Esophagus muscularis mucosa (tissue), 4 donors: ENCODE data around the gene HOXB5. TPM values are rescaled to one million over a fixed set of nuclear protein-coding genes. Genes with fewer than 3 reads are reported as not detected.

Source experiments
- DNase-seq: peaks from one replicate; pipeline ENCODE4 v3.0.0-alpha.2; 2017; ENCODE audit errors: extremely low spot score
- H3K27ac ChIP-seq, 4 donors: fragments of 200-600 bp; sonication (generic); replicated peaks in 1 of 4; 1 replicate in 3 of 4; 2 replicates in 1 of 4; pipeline ENCODE4 v1.5.1; 2016 to 2019; ENCODE audit warnings: mild to moderate bottlenecking in 1 of 4
- H3K27me3 ChIP-seq, 4 donors: fragments of 200-600 bp; sonication (generic); one replicate each; pipeline versions ENCODE4 v1.5.1 to v1.6.0; 2016 to 2019
- H3K36me3 ChIP-seq, 4 donors: fragments of 200-600 bp; sonication (generic); one replicate each; pipeline ENCODE4 v1.5.1; 2016 to 2019
- H3K4me1 ChIP-seq, 4 donors: fragments of 200-600 bp; sonication (generic); one replicate each; pipeline ENCODE4 v1.5.1; 2016 to 2019
- H3K4me3 ChIP-seq, 4 donors: fragments of 200-600 bp; sonication (generic); 1 replicate in 2 of 4; 2 replicates in 2 of 4; pipeline ENCODE4 v1.5.1; 2016 to 2019; ENCODE audit warnings: mild to moderate bottlenecking in 4 of 4, moderate library complexity in 1 of 4
- H3K9me3 ChIP-seq, 4 donors: fragments of 200-600 bp; sonication (generic); 1 replicate in 3 of 4; 2 replicates in 1 of 4; pipeline ENCODE4 v1.5.1; 2016 to 2019
- CTCF ChIP-seq, 3 experiments: fragments of 200-600 bp in 2 of 3; fragments of 450-650 bp in 1 of 3; sonication (generic) in 2 of 3; IDR thresholded peaks; one replicate each; pipeline ENCODE4 v1.5.1; 2017 to 2019; ENCODE audit warnings: antibody characterized with exemption in 3 of 3, mild to moderate bottlenecking in 2 of 3, moderate library complexity in 1 of 3
- EP300 ChIP-seq: sonication (generic); formaldehyde crosslinking; IDR thresholded peaks from one replicate; pipeline ENCODE4 v1.6.1; 2017; ENCODE audit warnings: antibody characterized with exemption
- POLR2A ChIP-seq: fragments of 450-650 bp; IDR thresholded peaks from one replicate; pipeline ENCODE4 v1.6.1; 2017; ENCODE audit warnings: antibody characterized with exemption, moderate library complexity, mild to moderate bottlenecking, low read depth
- POLR2AphosphoS5 ChIP-seq, 2 donors: sonication (generic); formaldehyde crosslinking; IDR thresholded peaks; one replicate each; pipeline ENCODE4 v1.6.1; 2017; ENCODE audit warnings: antibody characterized with exemption in 2 of 2
- WGBS: methylation state at CpG from one replicate; pipeline ENCODE4 v1.1.5; 2018; 5-methylcytosine and 5-hydroxymethylcytosine counted together
- intact Hi-C: fragments of 100-400 bp; cut with DNase I; formaldehyde crosslinking; loops from one replicate; pipeline ENCODE4 v1.15.1; 2023
- total RNA-seq, 4 donors: library from RNA; depleted of rRNA; stranded (reverse); fragments of >200 nt; gene quantifications; one replicate each; pipeline versions ENCODE4 v1.1.0 to v1.2.1, GENCODE V29; 2016

Gene HOXB5
- total RNA-seq, 4 donors from 2014 or later = 0.17 to 0.83 (median 0.36) TPM

DNA sequence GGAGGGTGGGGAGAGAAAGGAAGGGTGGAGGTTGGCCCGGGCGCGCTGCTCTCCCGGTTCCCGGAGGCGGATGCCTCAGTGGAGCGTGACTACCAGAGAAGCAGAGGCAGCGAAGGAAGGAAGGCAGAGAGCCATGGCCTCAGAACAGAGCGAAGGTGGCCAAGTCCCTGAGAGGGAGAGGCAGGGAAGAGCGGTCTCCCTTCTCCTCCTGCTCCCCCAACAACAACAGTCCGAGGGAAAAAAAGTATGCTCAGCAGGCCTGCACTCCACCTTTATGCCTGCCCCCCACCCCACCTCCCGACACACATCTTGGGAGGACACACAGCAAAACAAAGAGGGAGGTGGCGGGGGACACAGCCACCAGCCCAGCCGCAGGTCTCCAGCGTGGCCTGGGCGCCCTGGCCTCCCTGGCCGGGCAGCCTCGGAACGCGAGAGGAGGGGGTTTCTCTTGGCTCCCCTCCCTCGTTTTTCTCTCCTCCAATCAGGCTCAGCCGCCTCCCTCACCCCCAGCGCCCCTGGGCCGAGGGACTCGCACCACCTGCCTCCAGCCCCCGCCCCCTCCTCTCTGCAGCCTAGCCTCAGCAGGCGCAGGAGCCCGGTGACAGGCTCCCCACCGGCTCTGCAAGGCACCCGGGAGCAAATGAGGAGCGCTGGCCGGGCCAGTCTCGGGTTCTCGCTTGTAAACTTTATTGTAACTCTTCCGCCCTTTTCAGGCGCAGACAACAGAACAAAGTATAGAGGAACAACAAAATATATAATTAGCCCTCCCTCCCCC is 18.3 kb upstream of the HOXB5 start:
- Histone ChIP-seq H3K9me3 (no peaks in the 10 kb centered on the region), H3K27me3 (peaks cover 38 to 100% (median 92%) of the 10 kb centered on the region in 4 donors), H3K27ac (no peak overlapping the region), H3K4me1 (peaks cover 47 to 54% (median 52%) of the 10 kb centered on the region in 4 donors), H3K4me3 (peak overlapping the region; percentile 45 to 63 (median 50)), H3K36me3 (no peaks in the 10 kb centered on the region)
- intact Hi-C loops = no loop called here
- TF ChIP-seq EP300 (no peak), POLR2AphosphoS5 (IDR thresholded peaks at IDR 0.05) (no peak), POLR2A (no peak), CTCF (IDR thresholded peaks at IDR 0.05) (no peak)
- WGBS = 6% methylated on average over 31 of the region's 36 CpGs
- no peak for DNase-seq

DNA sequence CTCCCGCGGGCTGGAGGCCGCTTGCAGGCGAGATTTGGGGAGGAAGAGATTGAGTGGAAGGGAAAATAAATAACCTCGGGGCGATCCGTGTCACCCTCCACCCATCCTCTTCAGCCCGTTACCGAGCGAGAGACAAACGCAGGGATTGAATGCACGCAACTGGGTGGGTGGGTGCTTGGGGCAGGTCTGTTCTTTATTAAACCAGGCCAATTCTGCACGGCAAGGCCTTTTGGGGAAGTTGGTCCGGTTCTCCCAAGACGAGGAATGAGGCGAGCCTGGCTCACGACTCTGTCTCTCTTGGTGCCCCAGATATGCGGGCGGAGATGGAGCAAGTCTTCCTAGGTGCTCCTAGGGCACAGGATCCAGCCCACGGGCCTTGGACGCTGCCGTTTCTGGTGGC is 17.6 kb upstream of the HOXB5 start:
- WGBS = 5% methylated on average over 22 of the region's 22 CpGs
- Histone ChIP-seq H3K27me3 (peaks cover 36 to 100% (median 92%) of the 10 kb centered on the region in 4 donors), H3K36me3 (no peaks in the 10 kb centered on the region), H3K4me1 (peaks cover 47 to 54% (median 52%) of the 10 kb centered on the region in 4 donors), H3K9me3 (no peaks in the 10 kb centered on the region), H3K27ac (no peak overlapping the region), H3K4me3 (peak overlapping the region; percentile 45 to 63 (median 50))
- intact Hi-C loops = no loop called here
- no peak for DNase-seq
- TF ChIP-seq EP300 (no peak), CTCF (IDR thresholded peaks at IDR 0.05) (no peak), POLR2AphosphoS5 (IDR thresholded peaks at IDR 0.05) (no peak), POLR2A (no peak)

- WGBS = 1% methylated on average over 66 of the region's 79 CpGs
- no peaks in the 10 kb centered on the region for H3K36me3 ChIP-seq
- H3K4me1 ChIP-seq = peaks cover 47 to 54% (median 52%) of the 10 kb centered on the region in 4 donors
- intact Hi-C loops = no loop called here
- TF ChIP-seq POLR2AphosphoS5 (IDR thresholded peaks at IDR 0.05) (no peak), CTCF (IDR thresholded peaks at IDR 0.05) (no peak), EP300 (no peak), POLR2A (no peak)
- H3K9me3 ChIP-seq = no peaks in the 10 kb centered on the region
- peaks cover 36 to 100% (median 92%) of the 10 kb centered on the region in 4 donors for H3K27me3 ChIP-seq
- peak within 1 kb of the TSS; percentile 45 to 63 (median 50) for H3K4me3 ChIP-seq
- peak within 1 kb of the TSS in 2 of 4 donors; percentile 16 to 20 for H3K27ac ChIP-seq
- DNase-seq = no peak
These were observed 17.0 kb upstream of the HOXB5 start, which contains the start of gene HOXB7 for GRCh38 chr17:48610282-48611211. TSS of gene HOXB7 (minus strand) at chr17:48611017. CDS start at chr17:48610918, 99 bp downstream.

- peaks cover 41 to 100% (median 92%) of the 10 kb centered on the region in 4 donors for H3K27me3 ChIP-seq
- H3K4me1 ChIP-seq = peaks cover 47 to 54% (median 51%) of the 10 kb centered on the region in 4 donors
- TF ChIP-seq POLR2AphosphoS5 (IDR thresholded peaks at IDR 0.05) = no peak
- no peak for TF ChIP-seq POLR2A
- no peak for TF ChIP-seq CTCF (IDR thresholded peaks at IDR 0.05)
- TF ChIP-seq EP300 = no peak
- no peaks in the 10 kb centered on the region for H3K36me3 ChIP-seq
- H3K27ac ChIP-seq = peak overlapping the region in 1 of 4 donors; percentile 20
- no peaks in the 10 kb centered on the region for H3K9me3 ChIP-seq
- intact Hi-C loops = no loop called here
- WGBS = 9% methylated on average over 14 of the region's 15 CpGs
- DNase-seq = no peak
- H3K4me3 ChIP-seq = peak overlapping the region; percentile 45 to 63 (median 50)
These were observed 16.2 kb upstream of the HOXB5 start for GRCh38 chr17:48609759-48610281.
